Osteoblast (primary cell): ENCODE data around the gene PKIB. TPM values are rescaled to one million over a fixed set of nuclear protein-coding genes. Genes with fewer than 3 reads are reported as not detected.

Source experiments
- DNase-seq: peaks from one replicate; pipeline ENCODE4 v3.0.0; 2011; ENCODE audit warnings: low spot score, mixed read lengths; ENCODE audit not compliant: insufficient read length; ENCODE audit errors: missing footprints
- H2AFZ ChIP-seq: 2 replicates; pipeline ENCODE4 v1.6.0; 2011; ENCODE audit warnings: mild to moderate bottlenecking, low read length
- H3K27ac ChIP-seq: 2 replicates; pipeline ENCODE4 v1.5.1; 2011; ENCODE audit warnings: mild to moderate bottlenecking, low read depth, low read length, moderate library complexity
- H3K27me3 ChIP-seq: 2 replicates; pipeline ENCODE4 v1.6.0; 2012; ENCODE audit warnings: mild to moderate bottlenecking, control low read depth, inconsistent platforms, low read length, moderate library complexity; ENCODE audit not compliant: insufficient read depth
- H3K36me3 ChIP-seq: 2 replicates; pipeline ENCODE4 v1.5.1; 2011; ENCODE audit warnings: mild to moderate bottlenecking, low read length, control low read depth, moderate library complexity; ENCODE audit not compliant: insufficient read depth
- H3K4me1 ChIP-seq: 2 replicates; pipeline ENCODE4 v1.5.1; 2011; ENCODE audit warnings: mild to moderate bottlenecking, low read length, control low read depth, moderate library complexity; ENCODE audit not compliant: insufficient read depth
- H3K4me2 ChIP-seq: 2 replicates; pipeline ENCODE4 v1.6.0; 2011; ENCODE audit warnings: mild to moderate bottlenecking, low read length; ENCODE audit not compliant: insufficient read depth
- H3K4me3 ChIP-seq: fragments of 200-600 bp; sonication (generic); 3 replicates; pipeline ENCODE4 v1.5.1; 2012; ENCODE audit warnings: mild to moderate bottlenecking, low read length, inconsistent platforms; ENCODE audit not compliant: insufficient read depth
- H3K79me2 ChIP-seq: 2 replicates; pipeline ENCODE4 v1.6.0; 2012; ENCODE audit warnings: mild to moderate bottlenecking, low read length, control low read depth, inconsistent platforms; ENCODE audit not compliant: insufficient read depth
- H3K9me3 ChIP-seq: 2 replicates; pipeline ENCODE4 v1.5.1; 2011; ENCODE audit warnings: low read depth, low read length, control low read depth
- H4K20me1 ChIP-seq: 2 replicates; pipeline ENCODE4 v1.6.0; 2012; ENCODE audit warnings: mild to moderate bottlenecking, low read length, control low read depth; ENCODE audit not compliant: insufficient read depth
- total RNA-seq: library from RNA; depleted of rRNA; stranded (reverse); fragments of >200 nt; gene quantifications from 2 replicates; pipeline ENCODE4 v1.2.3, GENCODE V29; 2012
- TF ChIP-seq, protein P1 (sequence below): IDR thresholded peaks from 2 replicates; pipeline ENCODE4 v1.5.1; 2011; ENCODE audit warnings: mild to moderate bottlenecking, low read depth, low read length, moderate library complexity; ENCODE audit errors: extremely low read depth

PKIB gene
- total RNA-seq, 1 donor = 0.72 TPM

DNA sequence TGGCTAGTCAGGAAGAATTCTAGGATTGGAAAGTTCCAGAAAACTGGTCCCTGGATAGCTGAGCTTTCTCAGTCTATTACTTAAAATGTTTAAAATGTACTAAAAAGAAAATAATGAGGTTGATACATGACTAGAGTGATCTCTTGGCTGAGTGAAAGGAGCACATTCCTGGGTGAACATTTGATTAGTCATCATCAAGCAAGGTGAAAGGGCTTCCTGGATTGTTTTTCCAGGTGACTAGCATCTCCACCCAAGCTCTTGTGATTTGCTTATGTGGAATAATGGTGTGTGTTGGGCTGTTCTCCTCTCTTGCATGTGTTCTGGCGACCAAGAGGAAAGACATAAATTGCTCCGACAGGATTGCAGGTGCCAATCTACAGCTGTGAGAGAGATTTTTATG is 42.9 kb downstream of the PKIB start:
- H3K9me3 ChIP-seq = no peaks in the 10 kb centered on the region
- no peaks in the 10 kb centered on the region for H3K36me3 ChIP-seq
- no peaks in the 10 kb centered on the region for H4K20me1 ChIP-seq
- no peak for DNase-seq
- H3K27me3 ChIP-seq = no peaks in the 10 kb centered on the region
- H3K79me2 ChIP-seq = no peaks in the 10 kb centered on the region
- TF ChIP-seq, protein P1, sequence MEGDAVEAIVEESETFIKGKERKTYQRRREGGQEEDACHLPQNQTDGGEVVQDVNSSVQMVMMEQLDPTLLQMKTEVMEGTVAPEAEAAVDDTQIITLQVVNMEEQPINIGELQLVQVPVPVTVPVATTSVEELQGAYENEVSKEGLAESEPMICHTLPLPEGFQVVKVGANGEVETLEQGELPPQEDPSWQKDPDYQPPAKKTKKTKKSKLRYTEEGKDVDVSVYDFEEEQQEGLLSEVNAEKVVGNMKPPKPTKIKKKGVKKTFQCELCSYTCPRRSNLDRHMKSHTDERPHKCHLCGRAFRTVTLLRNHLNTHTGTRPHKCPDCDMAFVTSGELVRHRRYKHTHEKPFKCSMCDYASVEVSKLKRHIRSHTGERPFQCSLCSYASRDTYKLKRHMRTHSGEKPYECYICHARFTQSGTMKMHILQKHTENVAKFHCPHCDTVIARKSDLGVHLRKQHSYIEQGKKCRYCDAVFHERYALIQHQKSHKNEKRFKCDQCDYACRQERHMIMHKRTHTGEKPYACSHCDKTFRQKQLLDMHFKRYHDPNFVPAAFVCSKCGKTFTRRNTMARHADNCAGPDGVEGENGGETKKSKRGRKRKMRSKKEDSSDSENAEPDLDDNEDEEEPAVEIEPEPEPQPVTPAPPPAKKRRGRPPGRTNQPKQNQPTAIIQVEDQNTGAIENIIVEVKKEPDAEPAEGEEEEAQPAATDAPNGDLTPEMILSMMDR = no peak
- no peak overlapping the region for H3K4me3 ChIP-seq
- peaks cover 7% of the 10 kb centered on the region for H3K4me1 ChIP-seq
- H2AFZ ChIP-seq = no peak overlapping the region
- no peak overlapping the region for H3K4me2 ChIP-seq
- H3K27ac ChIP-seq = no peak overlapping the region

DNA sequence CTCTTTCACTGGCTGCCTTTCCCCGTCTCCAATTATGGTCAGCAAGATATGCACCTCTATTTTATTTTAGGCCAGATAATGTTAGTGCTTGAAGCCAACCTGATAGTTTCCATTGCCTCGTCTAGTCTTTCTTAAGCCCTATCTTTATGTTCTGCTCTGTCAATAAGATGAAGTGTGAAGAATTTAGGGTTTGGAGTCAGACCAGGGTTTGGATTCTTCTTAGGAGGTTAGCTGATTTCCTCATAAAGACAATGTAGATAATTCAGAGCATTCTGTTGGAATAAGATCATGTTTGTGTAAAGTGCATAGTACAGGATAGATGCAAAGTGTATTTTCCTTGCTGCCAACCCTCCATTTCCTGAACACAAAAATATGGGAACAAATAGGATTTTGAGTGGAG is 43.8 kb downstream of the PKIB start:
- Histone ChIP-seq H3K4me3 (no peak overlapping the region), H3K27ac (no peak overlapping the region), H2AFZ (no peak overlapping the region), H3K36me3 (no peaks in the 10 kb centered on the region), H3K27me3 (no peaks in the 10 kb centered on the region), H3K4me2 (no peak overlapping the region), H3K79me2 (no peaks in the 10 kb centered on the region), H4K20me1 (no peaks in the 10 kb centered on the region), H3K4me1 (peaks cover 7% of the 10 kb centered on the region), H3K9me3 (no peaks in the 10 kb centered on the region)
- TF ChIP-seq, protein P1 = no peak
- DNase-seq = no peak

DNA sequence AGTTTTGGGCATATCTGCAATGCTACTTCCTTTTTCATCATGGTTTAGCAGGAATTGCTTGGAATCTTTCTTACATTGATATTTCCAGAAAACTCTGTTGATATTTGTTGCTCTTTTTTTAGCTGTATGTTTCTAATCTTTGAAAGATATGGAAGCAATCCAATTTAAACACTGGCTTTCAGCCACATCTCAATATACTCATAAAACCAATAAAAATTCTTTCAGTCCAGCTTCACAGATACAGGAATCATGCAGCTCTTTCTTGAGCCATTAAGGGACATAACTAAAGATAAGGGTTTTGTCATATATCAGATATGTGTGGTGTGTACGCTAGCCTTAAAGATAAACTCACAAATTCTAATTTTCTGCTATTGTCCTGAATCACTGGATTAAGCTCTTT is 47.4 kb downstream of the PKIB start:
- no peaks in the 10 kb centered on the region for H3K79me2 ChIP-seq
- TF ChIP-seq, protein P1 = no peak
- DNase-seq = no peak
- no peak overlapping the region for H2AFZ ChIP-seq
- no peaks in the 10 kb centered on the region for H3K36me3 ChIP-seq
- no peak overlapping the region for H3K4me2 ChIP-seq
- H3K9me3 ChIP-seq = no peaks in the 10 kb centered on the region
- no peak overlapping the region for H3K27ac ChIP-seq
- no peaks in the 10 kb centered on the region for H3K27me3 ChIP-seq
- H3K4me1 ChIP-seq = no peaks in the 10 kb centered on the region
- H4K20me1 ChIP-seq = no peaks in the 10 kb centered on the region
- H3K4me3 ChIP-seq = no peak overlapping the region

DNA sequence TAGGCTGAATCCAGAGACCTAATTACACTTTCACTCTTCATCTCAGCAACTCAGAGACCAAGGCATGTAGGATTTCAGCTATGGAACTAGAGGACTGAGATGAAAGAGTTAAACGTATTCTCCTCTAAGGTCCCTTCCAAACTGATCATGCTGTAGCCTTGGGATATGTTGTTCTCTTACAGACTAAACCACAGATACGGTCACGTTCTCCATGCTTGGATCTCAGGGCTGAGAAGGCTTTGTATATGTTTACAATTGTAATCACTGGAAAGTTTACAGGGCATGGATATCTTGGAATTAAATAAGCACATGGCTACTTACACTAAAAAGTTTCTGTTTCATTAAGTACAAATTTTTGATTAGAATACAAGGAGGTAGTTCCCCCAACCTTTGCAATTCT is 50.1 kb downstream of the PKIB start:
- H3K4me2 ChIP-seq = no peak overlapping the region
- H3K27ac ChIP-seq = no peak overlapping the region
- no peak for DNase-seq
- TF ChIP-seq, protein P1 = no peak
- no peaks in the 10 kb centered on the region for H3K9me3 ChIP-seq
- no peaks in the 10 kb centered on the region for H3K4me1 ChIP-seq
- H4K20me1 ChIP-seq = no peaks in the 10 kb centered on the region
- H2AFZ ChIP-seq = no peak overlapping the region
- H3K36me3 ChIP-seq = no peaks in the 10 kb centered on the region
- no peak overlapping the region for H3K4me3 ChIP-seq
- H3K79me2 ChIP-seq = no peaks in the 10 kb centered on the region
- no peaks in the 10 kb centered on the region for H3K27me3 ChIP-seq
